HS-5 (cell line): Measurements from ENCODE around the gene HPS5.
A peak's percentile ranks its signal among the peaks of the same experiment; 100 is the strongest.

Experiments used
- DNase-seq: peaks from one replicate; pipeline ENCODE4 v3.0.0-alpha.2; 2012; ENCODE audit warnings: low read depth

HPS5 gene

DNA sequence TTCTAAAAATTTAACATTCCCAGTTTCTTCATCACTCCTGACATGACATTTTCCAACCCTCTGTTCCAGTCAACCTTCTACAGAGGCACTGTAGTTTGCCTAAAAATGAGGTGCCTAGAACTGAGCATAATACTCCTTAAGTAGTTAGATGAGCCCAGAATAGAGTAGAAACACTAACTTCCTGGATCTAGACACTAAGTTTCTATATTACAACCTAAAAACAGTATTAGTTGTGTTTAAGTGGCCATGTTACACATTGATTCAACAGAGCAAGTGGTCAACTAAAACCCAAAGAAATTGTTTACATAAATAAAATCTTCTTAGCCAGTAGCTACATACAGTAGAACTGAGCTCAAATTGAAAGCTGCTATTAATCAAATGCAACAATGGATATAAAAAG is 1.3 kb downstream of the HPS5 start:
- DNase-seq, result no peak

DNA sequence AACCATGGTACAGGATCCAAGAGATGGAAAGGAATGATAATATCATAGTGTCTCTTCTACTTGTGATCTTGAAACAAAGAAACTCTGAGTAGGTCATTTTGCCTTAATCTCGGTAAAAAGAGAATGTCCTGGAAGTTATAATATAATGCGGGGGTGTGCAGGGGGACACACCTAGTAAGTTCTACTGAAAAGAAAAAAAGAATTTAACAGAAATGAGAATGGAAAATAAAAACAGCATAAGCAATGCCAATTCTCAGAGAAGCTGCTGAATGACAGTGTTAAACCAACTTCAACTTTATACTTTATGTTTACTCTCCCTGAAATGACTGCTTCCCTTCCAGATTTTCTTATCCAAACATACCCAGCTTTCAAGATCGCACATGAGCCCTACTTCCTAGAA is 2.0 kb downstream of the HPS5 start:
- DNase-seq, result no peak

DNA sequence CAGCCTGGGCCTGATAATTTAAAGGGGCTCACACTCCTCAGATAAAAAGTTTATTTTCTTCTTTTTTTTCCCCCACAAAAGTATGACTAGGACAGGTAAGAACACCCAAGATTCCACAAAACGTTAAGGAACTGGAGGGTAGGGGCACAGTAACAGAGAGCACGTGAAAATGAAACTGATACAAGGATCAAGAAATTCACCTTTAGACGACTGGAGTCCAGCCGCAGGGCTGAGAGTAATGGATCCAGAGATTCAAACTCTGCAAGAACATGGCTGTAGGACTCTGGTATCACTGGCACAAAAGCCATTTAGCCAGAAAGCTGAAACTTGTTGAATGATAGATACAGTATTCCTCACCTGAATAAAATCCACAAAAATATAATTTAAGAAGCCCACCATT is 4.4 kb downstream of the HPS5 start:
- no peak for DNase-seq

DNA sequence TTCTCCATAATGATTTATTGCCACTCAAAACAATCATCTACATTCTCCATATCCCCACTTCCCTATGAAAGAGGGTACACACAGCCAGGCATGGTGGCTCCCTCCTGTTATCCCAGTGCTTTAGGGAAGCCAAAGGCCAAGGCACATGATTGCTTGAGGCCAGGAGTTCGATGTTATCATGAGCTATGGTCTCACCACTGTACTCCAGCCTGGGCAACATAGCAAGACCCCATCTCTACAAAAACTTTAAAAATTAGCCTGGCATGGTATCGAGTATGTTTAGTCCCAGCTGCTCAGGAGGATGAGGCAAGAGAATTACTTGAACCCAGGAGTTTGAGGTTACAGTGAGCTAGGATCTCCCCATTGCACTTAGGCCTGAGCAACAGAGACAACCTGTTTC is 6.0 kb downstream of the HPS5 start:
- no peak for DNase-seq

DNA sequence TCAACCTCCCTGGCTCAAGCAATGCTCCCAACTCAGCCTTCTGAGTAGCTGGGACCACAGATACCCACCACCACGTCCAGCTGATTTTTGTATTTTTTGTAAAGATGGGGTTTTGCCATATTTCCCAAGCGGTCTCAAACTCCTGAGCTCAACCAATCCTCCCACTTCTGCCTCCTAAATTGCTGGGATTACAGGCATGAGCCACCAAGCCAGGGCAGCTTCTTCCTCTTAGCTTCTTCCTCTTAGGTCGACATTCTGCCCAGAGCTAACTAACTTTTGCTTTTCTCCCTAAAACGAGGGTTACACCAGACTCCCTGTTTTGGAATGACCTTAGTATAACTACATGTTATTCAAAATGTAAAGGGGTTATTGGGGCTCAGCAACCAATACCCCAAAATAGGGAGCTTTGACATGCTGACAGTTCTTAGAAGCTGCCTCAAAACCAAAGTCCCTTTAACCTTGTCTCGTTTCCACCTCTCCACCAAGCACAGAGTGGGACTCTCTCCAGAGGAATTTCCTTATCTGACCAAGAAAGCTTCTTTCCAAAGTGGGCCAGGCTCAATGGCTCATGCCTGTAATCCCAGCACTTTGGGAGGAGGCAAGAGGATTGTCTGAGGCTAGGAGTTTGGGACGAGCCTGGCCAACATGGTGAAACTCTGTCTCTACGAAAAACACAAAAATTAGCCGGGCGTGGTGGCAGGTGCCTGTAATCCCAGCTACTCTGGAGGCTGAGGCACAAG is 7.0 kb downstream of the HPS5 start:
- DNase-seq, result no peak

DNA sequence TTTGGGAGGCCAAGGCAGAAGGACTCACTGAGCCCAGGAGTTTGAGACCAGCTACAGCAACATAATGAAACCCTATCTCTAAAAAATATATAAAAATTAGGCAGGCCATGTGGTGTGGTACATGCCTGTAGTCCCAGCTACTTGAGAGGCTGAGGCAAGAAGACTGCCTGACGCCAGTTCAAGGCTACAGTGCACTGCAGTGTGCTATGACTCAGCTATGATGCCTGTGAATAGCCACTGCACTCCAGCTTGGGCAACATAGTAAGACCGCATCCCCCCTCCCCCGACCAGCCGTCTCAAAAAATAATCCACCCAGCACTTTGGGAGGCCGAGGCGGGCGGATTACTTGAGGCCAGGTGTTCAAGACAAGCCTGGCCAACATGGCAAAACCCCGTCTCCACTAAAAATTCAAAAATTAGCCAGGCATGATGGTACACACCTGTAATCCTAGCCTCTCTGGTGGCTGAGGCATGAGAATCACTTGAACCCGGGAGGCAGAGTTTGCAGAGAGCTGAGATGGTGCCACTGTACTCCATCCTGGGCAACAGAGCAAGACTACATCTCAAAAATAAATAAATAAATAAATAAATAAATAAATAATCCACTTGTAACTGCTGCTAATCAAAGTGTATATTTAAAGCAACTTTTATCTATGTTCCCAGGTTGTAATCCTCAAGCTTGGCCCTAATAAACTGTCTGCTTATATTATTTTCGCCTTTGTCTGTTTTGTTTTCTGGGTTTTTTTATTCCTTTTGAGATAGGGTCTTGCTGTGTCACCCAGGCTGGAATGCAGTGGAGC is 7.8 kb downstream of the HPS5 start:
- DNase-seq, result no peak

DNA sequence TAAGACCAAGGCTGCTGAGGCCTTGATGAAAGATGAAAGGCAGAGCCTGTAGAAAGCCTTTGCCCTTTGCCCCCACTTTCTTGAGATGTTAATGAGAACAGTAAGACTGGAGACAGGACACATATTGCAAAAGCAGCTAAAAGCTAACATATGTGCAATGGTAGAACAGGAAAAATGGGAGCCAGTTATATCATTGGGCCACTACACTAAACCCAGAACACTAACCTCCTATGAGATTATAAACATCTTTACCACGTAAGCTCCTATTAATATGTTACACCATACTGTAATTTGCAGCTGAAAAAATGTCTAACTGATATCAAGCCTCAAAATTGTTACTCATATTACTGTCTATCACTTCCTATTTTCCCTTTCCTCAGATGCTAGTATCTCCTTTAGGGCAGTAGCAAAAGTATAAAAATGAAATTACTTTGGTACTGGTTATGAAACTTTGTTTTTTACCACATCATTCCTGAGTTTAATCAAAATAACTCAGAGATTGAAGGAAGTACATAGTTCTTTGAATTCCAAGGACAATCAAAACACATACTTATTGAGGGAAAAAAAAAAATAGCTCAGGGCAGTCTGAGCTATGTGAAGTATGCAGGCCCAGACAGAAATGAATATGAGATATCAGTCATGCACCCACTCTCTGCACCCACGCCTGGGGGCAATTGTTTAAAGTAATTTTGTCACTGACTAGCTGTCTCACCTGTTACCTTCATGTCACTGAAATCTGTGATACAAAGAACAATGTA is 9.1 kb downstream of the HPS5 start:
- DNase-seq, result peak; percentile 39

DNA sequence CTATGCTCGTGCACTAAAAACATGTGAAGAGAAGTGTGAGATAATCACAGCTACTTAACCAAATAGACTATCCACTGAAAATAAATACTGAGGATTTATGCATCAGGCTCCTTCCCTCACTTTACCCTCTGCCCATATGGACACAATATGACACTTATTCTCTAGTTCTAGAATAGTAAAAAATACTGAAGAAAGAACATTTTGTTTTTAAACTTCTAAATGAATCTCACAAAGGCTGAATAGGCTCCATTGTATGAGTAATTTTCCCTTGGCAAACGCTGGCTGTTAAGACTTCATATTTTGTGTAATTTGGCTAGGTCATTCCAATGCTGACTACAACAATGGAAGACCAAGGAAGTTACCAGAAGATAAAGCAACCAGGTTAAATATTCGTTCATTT is 9.9 kb downstream of the HPS5 start:
- no peak for DNase-seq

DNA sequence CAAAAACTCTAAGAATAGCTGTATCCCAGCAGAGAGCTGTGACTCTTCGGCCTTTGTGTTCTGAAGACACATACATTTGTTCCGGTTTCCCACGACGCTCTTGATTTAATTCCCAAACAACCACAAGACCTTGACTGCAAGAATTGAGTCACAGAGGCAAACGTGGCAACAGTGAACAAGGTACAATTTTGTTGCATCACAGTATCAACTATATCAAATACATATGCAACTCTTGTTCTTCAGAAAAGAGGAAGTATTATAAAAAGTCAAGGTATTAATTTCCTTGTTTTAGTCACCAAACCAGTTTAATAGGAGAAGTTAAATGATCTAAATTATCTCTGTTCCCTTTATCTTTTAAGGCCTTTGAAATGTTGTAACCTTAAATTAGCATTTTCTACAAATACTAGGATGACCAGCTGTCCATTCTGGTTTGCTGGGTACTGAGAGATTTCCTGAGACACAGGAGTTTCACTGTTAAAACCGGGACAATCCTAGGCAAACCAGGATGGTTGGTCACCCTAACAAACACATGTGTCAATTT is 11.1 kb downstream of the HPS5 start:
- no peak for DNase-seq

DNA sequence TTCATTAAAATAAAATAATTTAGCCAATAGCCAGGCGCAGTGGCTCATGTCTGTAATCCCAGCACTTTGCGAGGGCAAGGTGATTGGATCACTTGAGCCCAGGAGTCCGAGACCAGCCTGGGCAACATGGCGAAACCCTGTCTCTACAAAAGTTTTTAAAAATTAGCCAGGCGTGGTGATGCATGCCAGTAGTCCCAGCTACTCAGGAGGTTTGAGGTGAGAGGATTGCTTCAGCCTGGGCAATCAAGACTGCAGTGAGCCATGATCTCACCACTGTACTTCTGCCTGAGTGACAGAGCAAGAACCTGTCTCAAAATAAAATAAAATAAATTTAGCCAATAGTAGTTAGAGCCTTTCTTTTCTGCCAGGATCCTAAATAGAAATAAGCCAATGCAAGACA is 12.2 kb downstream of the HPS5 start:
- no peak for DNase-seq

DNA sequence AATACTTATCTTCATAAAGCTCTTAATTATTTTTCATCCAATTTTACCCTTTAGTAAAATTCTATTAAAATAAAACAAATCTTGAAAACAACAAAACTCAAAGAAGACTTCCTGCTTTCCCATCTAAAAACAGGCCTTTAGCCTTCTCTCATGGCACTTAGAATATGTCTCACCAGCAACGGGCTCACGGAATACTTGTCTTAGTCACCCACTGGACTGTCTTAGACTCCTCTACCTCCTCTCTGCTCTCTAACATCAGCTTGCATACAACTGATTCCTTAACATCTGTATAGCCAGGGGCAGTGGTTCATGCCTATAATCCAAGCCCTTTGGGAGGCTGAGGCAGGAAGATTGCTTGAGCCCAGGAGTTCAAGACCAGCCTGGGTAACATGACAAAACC is 13.7 kb downstream of the HPS5 start:
- DNase-seq, result no peak

DNA sequence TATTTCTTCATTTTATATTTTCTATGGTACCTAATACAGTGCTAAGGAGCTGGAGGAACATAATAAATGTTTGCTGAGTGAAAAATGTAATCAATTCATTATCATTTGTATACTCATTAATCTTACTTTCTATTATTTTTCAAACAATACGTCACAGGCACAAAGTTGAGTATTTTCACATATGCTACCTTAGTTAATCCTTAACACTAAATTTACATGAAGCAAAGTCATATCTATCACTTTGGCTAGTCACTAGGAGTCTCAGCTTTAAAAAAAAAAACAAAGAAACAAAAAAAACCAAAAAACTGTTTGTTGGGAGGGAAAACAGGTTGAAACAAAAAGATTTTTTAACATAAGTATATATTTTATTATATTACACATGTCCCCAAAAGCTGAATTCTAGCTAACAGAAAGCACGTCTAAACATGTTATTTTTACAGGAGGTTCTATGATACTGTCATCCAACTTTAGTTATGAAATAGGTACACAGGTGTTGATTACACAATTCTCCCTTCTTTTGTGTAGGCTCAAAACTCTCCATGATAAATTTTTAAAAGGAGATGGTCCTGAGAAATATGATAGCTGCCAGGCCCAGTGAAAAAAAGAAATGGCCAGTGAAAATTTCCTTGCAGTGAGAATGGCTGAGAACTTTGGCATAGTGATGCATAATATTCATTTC is 14.3 kb downstream of the HPS5 start:
- no peak for DNase-seq

DNA sequence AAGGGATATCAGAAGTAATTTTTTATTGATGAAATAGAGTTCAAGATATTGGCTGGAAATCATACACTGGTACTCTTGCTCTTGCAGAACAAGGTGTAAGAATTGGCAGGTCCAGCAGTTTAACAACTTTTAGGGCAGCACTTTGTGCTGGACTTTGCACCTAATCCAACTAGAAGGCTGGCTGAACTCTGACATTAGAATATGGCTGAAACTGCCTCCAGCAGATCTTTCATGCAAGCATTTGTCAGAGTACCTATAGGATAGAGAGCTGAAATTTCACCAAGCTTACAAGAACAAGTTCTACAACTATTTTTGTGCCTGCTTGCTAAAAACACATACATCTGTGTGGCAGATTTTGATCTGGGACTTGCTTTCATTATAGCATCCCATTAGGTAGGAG is 17.2 kb downstream of the HPS5 start:
- no peak for DNase-seq

DNA sequence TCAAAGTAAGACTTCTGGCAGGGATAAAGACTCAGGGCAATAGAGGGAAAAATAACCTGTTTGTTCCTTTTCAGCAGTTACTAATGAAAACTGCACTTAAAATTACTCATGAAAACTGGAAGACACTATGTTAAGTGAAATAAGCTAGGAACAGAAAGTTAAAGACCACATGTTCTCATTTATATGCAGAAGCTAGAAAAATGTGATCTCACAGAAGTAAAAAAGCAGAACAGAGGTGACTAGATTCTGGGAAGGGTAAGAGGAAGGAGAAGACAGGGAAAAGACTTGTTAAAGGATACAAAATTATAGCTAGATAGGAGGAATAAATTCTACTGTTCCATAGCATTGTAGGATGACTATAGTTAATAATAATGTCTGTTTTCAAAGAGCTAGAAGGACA is 22.2 kb downstream of the HPS5 start:
- no peak for DNase-seq

DNA sequence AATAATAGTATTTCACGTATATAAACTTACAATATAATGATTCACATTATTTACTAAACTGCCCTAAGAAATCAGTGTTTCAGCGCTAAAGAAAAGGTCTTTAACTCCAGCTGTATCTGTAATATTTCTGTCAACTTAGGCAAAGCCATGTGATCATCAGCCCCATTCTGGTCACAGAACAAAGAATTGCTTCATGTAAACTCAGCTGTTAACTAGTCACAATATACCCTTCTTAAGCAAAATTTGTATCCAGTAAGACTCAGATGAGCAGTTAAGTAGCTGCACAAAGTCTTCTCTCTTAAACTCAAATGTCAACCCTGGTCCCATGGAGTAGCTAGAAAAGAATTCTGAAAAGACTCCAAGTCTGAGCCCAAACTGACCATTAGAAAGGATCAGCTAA is 26.6 kb downstream of the HPS5 start:
- no peak for DNase-seq

DNA sequence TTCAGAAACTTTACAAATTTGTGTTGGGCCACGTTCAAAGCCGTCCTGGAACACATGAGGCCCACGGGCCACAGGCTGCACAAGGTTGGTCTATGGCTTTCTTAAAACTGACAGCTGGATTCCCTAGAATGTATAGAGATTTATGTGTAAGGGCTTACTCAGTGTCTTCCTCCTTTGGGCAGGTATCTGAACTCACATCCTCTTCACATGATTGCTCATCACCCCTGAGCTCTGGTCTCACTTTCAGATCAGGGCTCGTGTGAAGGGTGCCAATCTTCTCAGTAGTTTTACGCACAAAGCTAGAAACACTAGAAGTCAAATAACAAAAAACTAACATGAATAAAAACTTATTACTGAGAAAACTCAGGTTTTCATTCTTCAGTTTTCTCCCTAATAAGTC is 27.1 kb downstream of the HPS5 start:
- no peak for DNase-seq

DNA sequence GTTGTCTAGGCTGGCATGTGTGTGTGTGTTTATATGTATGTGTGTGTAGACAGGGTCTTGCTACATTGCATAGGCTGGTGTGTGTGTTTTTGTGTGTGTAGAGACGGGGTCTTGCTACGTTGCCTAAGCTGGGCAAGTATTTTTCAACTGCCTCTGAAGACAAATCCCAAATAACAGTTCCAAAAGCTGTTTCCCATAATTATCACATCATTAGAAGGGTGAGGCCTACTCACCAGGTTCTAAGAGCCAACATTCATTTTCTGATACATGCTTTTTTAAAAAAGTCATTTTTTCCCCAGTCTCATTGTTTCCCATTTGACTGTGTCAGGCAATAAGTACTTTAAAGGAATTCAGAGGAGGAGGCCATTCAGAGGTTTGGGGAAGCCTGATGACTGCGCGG is 33.0 kb downstream of the HPS5 start:
- DNase-seq, result no peak

DNA sequence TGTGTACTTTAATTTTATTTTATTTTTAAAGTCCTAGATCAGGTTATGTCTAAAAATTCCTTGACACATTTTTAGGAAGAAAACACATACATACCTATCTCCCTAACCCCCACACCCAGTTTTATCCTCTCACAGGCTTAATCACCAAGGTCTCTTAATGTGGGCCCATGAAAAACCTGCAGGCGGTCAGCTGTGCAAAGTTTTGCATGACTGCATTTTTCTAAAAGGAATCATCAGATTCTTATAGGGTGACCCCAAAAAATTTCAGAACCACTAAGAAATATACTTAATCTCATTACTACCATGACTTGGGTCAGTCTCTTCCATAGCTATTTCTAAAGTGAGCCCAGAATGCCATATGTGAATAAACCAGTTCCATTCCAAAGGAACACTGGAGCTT is 36.1 kb downstream of the HPS5 start:
- DNase-seq, result peak; percentile 2

DNA sequence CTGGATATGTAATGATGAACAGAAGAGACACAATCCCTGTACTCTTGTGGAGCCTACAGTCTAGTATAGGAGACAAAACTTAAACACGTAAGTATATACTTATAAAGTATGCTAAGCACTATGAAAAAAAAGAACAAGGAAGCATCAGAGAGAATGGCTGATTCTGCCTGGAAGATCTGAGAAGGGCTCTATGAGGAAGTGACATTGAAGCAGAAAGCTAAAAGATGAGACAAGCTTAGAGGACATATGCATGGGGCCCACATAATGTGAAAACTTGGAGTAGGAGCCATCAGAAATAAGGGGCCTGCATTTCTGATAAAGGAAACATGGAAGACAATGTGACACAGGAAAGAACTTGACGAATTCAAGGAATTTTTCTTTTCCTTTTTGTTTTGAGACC is 39.3 kb downstream of the HPS5 start:
- no peak for DNase-seq

DNA sequence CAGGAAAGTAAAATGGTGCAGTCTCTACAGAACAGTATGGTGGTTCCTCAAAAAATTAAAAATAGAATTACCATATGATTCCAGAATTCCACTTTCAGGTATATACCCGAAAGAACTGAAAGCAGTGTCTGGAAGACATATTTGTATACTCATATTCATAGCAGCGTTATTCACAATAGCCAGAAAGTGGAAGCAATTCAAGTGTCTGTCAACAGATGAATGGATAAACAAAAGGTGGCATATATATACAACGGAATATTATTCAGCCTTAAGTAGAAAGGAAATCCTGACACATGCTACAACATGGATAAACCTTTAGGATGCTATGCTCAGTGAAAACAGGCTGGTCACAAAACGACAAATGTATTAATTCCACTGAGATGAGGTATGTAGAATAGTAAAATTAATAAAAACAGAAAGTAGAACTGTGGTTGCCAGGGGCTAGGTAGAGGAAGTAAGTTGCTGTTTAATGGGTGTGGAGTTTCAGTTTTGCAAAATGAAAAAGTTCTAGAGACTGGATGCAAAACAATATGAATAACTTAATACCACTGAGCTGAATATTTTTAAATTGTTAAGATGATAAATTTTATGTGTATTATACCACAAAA is 41.4 kb downstream of the HPS5 start:
- DNase-seq, result no peak

DNA sequence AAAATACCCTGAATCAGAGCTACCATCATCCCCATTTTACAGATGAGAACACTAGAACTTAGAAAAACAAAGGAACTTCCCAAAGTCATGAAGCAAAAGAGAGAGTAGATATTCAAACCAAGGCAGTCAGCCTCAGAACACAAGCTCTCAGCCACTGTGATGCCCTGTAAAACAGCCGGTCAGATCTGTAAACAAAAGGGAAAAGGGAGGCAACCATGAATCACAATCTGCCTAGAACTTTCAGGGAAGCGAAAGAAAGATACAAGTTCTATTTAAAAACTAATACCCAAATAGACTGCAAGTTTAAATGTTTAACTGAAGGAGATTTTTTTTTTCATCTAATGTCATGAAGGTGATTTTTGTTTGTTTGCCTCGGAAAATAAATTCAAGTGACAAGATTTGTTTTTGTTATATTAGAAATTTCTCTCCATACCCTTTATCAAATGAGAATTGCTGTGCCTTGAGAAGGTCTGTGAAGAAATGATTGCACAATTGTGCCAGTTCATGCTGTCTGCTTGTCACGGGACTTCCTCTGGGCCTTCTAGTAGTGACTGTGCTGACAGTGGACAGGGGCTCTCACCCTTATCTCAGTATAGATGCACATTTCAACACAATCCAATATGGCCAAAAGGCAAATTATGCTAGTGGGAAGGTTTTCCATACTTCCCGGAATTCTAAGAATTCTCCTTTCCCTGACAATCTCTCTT is 44.2 kb downstream of the HPS5 start:
- no peak for DNase-seq
